Head of caudate nucleus (tissue), 42 donors: ENCODE measurements around the gene TSPAN31.
A peak's percentile ranks its signal among the peaks of the same experiment; 100 is the strongest.
"Not testable (repeated sequence)": the region's sequence is repeated elsewhere in the genome, so short reads cannot be mapped to it uniquely, and the experiment has no call there.

Source experiments
- DNase-seq, 42 donors: peaks; one replicate each; pipeline versions ENCODE4 v3.0.0 to v3.0.0-alpha.2; 2020 to 2021; ENCODE audit warnings: mixed read lengths in 7 of 42
- intact Hi-C: fragments of 100-400 bp; cut with DNase I; formaldehyde crosslinking; loops from one replicate; pipeline ENCODE4 v1.15.0; 2022

Gene TSPAN31

DNA sequence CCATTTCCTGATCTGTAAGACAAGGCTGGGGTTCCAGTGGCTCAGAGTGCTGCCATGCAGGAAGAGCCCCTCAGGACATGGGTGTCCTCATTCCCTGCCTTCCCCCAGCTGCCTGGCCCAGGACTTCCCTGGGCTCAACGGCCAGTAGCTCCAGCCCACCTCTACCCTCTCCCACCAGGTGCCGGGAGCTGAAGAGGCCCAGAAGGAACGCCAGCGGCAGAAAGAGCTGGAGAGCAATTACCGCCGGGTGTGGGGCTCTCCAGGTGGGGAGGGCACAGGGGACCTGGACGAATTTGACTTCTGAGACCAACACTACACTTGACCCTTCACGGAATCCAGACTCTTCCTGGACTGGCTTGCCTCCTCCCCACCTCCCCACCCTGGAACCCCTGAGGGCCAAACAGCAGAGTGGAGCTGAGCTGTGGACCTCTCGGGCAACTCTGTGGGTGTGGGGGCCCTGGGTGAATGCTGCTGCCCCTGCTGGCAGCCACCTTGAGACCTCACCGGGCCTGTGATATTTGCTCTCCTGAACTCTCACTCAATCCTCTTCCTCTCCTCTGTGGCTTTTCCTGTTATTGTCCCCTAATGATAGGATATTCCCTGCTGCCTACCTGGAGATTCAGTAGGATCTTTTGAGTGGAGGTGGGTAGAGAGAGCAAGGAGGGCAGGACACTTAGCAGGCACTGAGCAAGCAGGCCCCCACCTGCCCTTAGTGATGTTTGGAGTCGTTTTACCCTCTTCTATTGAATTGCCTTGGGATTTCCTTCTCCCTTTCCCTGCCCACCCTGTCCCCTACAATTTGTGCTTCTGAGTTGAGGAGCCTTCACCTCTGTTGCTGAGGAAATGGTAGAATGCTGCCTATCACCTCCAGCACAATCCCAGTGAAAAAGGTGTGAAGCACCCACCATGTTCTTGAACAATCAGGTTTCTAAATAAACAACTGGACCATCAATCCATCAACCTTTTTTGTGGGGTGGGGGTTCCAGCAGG is 23.9 kb upstream of the TSPAN31 start:
- intact Hi-C loops = no loop called here
- peak in 3 of 42 donors; percentile 7 to 42 (median 36) for DNase-seq

DNA sequence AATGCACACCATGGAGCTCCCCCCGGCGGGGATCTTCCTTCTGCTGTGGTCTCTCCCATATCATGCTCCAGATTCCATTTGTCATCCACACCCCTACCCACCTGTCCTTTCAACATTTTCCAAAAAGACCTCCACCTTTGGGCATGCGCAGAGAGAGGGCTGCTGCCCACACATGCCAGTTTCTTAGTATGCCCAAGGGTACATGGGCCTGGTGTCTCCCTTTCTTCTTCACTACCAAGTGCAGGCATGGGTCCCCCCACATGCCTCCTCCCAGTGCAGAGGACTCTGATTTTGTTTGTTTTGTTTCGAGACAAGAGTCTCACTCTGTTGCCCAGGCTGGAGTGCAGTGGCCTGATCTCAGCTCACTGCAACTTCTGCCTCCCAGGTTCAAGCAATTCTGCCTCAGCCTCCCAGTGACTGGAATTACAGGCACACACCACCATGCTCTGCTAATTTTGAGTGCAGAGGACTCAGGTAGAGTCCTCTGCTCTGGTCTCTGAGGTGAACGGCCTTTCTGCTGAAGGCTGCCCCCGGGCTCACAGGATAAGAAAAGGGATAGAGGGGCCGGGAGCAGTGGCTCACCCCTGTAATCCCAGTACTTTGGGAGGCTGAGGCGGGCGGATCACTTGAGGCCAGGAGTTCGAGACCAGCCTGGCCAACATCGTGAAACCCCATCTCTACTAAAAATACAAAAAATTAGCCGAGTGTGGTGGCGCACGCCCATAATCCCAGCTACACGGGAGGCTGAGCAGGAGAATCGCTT is 22.8 kb upstream of the TSPAN31 start:
- intact Hi-C loops = not testable (repeated sequence)
- DNase-seq = peak in 2 of 42 donors; percentile 37 to 41

DNA sequence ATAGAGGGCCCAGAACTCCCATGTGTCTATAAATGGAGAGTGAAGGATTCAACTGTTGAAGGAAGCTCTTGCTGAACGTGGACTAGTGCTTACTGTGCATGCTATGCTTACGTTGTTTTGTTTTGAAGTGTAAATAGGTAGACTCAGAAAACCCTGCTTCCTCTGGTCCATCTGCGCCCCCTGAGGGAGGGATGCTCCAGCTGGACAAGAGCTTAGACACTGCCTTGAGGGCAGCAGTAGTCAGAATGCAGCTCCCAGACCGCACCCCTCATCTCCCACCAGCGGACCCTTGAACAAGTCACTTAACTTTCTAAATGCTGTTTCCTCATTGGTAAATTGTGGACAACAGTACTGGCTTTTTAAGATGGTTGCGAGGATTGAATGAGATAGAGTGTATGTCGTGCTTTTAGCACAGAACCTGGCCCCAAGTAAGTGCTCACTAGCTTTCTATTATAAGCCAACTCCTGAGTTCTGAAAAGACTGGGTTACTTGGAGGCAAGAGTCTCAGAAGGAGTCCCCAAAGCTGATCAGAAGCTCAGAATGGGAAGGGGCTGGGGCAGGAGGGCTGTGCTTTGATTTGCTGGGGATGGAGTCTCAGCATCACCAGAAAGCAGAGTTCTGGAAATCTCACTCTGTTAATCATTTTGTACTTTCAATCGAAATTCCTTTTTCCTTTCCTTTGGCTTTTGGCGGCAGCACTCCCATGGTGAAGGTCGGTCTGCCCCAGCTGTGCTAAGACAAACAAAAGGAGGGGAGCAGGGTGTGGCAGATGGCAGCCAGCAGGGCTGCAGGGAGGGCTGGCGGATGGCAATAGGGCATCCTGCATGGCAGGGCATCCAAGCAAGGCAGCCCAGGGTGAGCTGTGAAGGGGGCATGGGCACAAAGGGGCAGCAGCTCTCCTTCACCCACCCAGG is 21.9 kb upstream of the TSPAN31 start:
- peak in 1 of 42 donors; percentile 39 for DNase-seq
- intact Hi-C loops = no loop called here

- intact Hi-C loops = no loop called here
- peak in 1 of 42 donors; percentile 34 for DNase-seq
Observed at GRCh38 chr12:57723630-57723962, 21.2 kb upstream of the TSPAN31 start.

DNA sequence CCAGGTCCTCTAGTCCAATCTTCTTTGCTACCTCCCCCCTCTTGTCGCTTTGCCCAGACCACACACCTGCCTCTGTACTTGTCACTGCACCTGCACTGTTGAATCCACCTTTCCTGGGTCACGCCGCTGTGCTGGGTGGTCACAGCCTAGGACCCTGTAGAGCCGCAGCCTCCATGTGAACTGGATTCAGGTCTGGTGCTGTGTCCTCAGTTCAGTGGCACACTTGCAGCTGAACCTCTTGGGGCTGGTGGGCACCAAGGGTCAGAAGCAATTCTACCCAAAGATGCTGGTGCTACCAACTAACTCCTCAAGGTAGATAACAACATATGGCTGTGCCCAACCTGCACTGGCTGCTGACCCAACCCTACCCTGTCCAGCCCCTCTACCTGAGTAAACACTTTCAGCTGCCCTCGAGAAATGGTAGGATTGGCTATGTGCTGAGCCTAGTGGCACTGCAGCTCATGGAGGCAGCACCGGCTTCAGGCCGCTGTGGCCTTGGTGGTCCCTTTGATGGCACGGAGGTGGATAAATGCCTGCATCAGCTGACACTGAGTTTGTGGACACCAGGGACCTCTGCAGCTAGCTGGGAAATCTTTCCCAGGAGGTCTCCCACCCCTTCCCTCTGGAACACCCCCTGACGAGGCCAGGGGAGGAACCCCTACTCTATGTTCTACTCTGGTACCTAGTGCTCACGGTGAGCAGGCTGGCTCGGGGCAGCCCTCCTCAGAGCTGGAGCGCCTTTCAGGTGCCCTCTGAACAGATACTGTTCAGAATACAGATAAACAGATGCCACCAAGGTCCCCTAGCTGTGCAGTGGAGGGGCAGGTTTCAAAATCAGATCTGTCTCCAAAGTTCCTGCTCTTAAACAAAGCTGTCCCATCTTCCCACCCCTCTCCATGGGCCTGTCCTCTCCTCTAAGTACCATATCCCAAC is 20.6 kb upstream of the TSPAN31 start:
- intact Hi-C loops = no loop called here
- DNase-seq = peak in 2 of 42 donors; percentile 34 to 37

DNA sequence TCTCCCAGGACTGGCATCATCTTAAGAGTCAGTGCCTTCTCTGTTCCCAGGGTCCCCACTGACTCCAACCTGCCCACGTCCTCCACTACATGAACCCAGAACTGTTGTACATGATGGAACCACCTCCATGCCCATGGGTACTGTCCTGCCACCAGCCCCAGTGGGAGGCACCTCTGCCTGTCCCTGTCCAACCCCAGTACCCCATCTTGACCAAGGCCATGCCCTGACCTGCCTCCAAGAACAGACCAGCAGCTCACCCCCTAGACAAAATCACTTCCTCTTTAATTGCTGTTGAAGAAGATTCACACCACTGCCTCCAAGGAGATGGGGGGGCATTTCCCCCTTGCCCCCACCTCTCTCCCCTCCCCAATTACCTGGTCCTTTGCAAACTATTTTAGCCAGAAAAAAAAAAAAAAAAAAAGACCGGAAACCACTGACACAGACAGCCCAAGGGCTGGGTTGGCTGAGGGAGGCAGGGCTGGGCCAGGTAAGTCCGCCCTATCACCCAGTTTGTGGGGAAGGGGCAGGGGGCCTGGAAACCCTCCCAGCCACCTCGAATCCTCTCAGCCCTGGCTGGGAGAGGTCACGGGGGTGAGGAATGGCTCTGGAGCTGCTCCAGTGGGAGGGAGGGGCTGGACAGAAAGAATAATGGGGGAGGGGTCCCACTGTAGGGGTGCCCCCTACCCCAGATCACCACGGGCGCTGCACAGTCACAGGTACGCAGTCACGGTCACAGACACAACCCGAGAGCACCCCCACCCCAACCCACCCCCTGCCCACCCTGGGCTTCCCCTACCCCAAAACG is 19.7 kb upstream of the TSPAN31 start:
- intact Hi-C loops = no loop called here
- DNase-seq = peak in 2 of 42 donors; percentile 31 to 34

- DNase-seq = peak in 1 of 42 donors; percentile 23
- intact Hi-C loops = no loop called here
Observed at GRCh38 chr12:57725851-57726150, 19.0 kb upstream of the TSPAN31 start.

DNA sequence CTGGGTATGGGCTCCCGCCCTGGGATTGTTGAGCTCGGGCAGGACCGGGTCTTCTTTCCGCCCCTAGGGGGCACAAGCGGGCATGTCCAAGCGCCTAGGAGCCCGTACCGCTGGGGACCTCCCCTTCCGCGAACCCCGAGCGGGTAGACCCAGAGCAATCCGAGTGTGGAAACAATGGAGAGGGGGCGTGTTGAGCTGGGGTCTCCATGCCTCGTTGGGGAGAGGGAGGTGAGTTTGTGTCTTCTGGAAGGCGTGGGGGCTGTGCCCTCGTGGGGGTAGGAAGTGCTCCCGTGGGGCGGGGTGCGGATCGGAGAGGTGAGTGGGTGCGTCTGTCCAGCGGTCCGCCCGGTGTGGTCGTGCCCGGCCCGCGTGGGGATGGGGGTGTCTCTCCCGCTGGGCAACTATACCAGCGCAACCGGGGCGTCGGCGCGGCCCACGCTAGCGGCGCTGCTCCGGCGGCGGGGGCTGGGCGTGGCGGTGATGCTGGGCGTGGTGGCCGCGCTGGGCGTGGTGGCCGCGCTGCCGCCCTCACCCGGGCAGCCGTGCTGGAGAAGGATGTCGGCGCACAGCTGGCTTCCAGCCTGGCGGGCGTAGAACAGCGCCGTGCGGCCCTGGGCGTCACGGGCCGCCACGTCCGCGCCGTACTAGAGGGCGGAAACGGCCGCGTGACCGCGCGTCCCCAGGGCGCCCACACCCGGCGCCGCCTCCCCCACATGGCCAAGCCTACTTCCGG is 18.5 kb upstream of the TSPAN31 start:
- peak in 41 of 42 donors; percentile 51 to 89 (median 74) for DNase-seq
- intact Hi-C loops = no loop called here

DNA sequence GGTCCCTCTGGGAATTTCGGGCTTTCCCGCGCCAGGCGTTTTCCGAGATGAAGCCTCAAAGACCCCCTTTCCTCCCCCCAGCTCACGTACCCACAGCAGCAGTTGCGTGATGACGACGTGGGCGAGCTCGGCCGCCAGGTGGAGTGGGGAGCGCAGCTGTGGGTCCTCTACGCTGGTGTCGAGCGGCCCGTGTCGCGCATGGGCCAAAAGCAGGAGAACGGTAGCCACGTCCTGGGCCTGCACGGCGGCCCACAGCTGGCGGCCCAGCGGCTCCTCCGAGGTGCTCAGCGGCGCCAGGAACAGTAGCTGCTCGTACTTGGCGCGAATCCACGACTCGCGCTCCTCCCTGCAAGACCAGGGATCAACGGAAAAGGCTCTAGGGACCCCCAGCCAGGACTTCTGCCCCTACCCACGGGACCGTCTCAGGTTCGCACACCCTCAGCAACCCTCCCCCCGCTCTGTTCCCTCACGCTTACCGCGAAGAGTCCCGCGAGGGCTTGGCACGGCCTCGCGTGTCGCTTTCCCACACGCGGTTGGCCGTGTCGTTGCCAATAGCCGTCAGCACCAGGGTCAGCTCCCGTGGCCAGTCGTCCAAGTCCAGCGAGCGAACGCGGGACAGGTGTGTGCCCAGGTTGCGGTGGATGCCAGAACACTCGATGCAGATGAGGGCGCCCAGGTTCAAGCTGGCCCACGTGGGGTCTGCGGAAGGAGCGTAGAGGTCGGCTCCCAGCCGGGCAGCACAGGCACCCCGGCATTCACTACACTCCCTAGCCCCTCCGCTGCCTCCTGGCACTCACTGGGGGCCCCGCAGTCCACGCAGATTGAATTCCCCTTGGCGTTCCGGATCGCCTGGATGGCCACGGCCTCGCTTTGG is 17.7 kb upstream of the TSPAN31 start:
- intact Hi-C loops = no loop called here
- peak in 6 of 42 donors; percentile 10 to 68 (median 46) for DNase-seq

- intact Hi-C loops = no loop called here
- peak in 5 of 42 donors; percentile 7 to 41 (median 18) for DNase-seq
Observed at GRCh38 chr12:57727758-57728395, 17.0 kb upstream of the TSPAN31 start.

GRCh38 chr12:57729321-57729844 is 15.5 kb upstream of the TSPAN31 start:
- peak in 3 of 42 donors; percentile 11 to 23 (median 22) for DNase-seq
- intact Hi-C loops = no loop called here

DNA sequence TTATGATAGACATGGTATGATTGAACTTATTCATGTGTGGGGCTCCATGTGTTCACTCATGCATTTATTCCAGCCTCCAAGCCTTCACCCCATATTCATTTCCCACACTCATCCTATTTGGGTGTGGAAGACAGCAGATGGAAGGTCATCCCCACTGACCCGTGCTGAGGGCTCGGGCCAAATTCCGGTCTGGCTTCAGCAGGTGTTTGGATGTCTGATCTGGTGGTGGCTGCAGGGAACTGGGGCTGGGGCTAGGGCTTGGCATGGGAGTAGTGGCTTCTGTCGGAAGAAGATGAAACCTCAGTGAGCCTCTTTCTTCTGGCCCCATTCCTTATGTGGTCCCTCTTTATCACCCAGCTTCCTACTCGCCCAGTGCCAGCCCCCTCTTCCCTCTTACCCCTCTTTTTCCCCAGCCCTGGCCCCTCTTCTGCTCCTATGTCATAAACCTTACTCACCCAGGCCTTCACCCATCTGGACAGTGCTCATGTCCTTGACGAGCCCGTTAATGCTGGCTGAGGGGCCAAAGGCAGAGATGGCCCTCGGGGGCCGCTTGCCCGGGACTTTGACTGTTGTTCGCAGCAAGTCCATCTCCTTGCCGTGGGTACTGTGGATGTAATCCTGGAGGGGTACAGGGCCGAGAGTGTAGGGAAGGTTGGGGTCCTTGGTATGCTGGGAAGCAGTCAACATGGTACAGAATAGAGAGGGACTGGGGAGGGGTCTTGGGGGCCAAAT is 14.3 kb upstream of the TSPAN31 start:
- DNase-seq = peak in 2 of 42 donors; percentile 6
- intact Hi-C loops = no loop called here

- intact Hi-C loops = no loop called here
- peak in 2 of 42 donors; percentile 4 to 5 for DNase-seq
Observed at GRCh38 chr12:57731411-57732080, 13.3 kb upstream of the TSPAN31 start.

DNA sequence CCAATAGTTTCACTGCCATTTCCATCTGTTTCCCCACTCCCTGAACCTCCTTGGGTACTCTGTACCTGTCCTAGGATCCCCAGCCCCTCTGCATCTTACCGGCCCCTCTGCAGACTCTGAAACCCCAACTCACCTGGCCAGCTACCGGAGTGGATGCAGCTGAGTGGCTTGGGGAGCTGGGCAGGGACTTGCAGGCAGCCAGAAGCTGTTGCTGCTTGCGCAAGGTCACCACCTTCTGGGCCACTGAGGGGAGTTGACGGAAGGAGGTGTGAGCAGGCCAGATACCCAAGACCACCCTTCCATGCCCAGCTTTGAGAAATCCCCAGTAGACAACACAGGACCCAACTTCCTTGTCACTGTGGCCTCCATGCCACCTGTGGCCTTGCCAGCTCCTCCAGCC is 12.6 kb upstream of the TSPAN31 start:
- DNase-seq = peak in 1 of 42 donors; percentile 7
- intact Hi-C loops = no loop called here
